ENCODE measurements around the gene SSBP3.
"Not testable (repeated sequence)": the region's sequence is repeated elsewhere in the genome, so short reads cannot be mapped to it uniquely, and the experiment has no call there.

Gene SSBP3

GRCh38 chr1:54347955-54348699 is 58.1 kb downstream of the SSBP3 start:
- no peak for DNase-seq

- DNase-seq: no peak
Measured at GRCh38 chr1:54347261-54347954, 58.8 kb downstream of the SSBP3 start.

GRCh38 chr1:54345548-54345947 is 60.6 kb downstream of the SSBP3 start:
- DNase-seq: not testable (repeated sequence)

- DNase-seq: no peak
Measured at GRCh38 chr1:54345116-54345515, 61.1 kb downstream of the SSBP3 start.

- DNase-seq: peak in 1 of 2 donors; percentile 28
Measured at GRCh38 chr1:54342742-54343687, 63.2 kb downstream of the SSBP3 start.

- DNase-seq: no peak
Measured at GRCh38 chr1:54342288-54342687, 63.9 kb downstream of the SSBP3 start.

- no peak for DNase-seq
Measured at GRCh38 chr1:54341763-54342162, 64.4 kb downstream of the SSBP3 start.

GRCh38 chr1:54340878-54341277 is 65.3 kb downstream of the SSBP3 start:
- no peak for DNase-seq

- no peak for DNase-seq
Measured at GRCh38 chr1:54340434-54340833, 65.8 kb downstream of the SSBP3 start.

GRCh38 chr1:54339126-54339525 is 67.1 kb downstream of the SSBP3 start:
- DNase-seq: no peak

GRCh38 chr1:54338464-54338863 is 67.7 kb downstream of the SSBP3 start:
- no peak for DNase-seq

- DNase-seq: no peak
Measured at GRCh38 chr1:54337928-54338327, 68.3 kb downstream of the SSBP3 start.

GRCh38 chr1:54337034-54337433 is 69.2 kb downstream of the SSBP3 start:
- DNase-seq: no peak

GRCh38 chr1:54336116-54336515 is 70.1 kb downstream of the SSBP3 start:
- no peak for DNase-seq

GRCh38 chr1:54335755-54336108 is 70.5 kb downstream of the SSBP3 start:
- DNase-seq: no peak

- peak in 1 of 2 donors; percentile 27 for DNase-seq
Measured at GRCh38 chr1:54335011-54335754, 71.0 kb downstream of the SSBP3 start.

GRCh38 chr1:54332781-54333585 is 73.2 kb downstream of the SSBP3 start:
- DNase-seq: no peak

- no peak for DNase-seq
Measured at GRCh38 chr1:54331843-54332463, 74.2 kb downstream of the SSBP3 start.

GRCh38 chr1:54331091-54331772 is 75.0 kb downstream of the SSBP3 start:
- no peak for DNase-seq

- DNase-seq: peak; percentile 23 to 44
Measured at GRCh38 chr1:54329312-54330003, 76.7 kb downstream of the SSBP3 start.

Measured in hippocampal formation (tissue), 2 donors.